Femur (tissue), 1 donor: ENCODE data around the gene CALHM1.
A peak's percentile ranks its signal among the peaks of the same experiment; 100 is the strongest.
"Not testable (repeated sequence)": the region's sequence is repeated elsewhere in the genome, so short reads cannot be mapped to it uniquely, and the experiment has no call there.

Source experiments
- DNase-seq: peaks from one replicate; pipeline ENCODE4 v3.0.0-alpha.2; 2017

CALHM1 gene

DNA sequence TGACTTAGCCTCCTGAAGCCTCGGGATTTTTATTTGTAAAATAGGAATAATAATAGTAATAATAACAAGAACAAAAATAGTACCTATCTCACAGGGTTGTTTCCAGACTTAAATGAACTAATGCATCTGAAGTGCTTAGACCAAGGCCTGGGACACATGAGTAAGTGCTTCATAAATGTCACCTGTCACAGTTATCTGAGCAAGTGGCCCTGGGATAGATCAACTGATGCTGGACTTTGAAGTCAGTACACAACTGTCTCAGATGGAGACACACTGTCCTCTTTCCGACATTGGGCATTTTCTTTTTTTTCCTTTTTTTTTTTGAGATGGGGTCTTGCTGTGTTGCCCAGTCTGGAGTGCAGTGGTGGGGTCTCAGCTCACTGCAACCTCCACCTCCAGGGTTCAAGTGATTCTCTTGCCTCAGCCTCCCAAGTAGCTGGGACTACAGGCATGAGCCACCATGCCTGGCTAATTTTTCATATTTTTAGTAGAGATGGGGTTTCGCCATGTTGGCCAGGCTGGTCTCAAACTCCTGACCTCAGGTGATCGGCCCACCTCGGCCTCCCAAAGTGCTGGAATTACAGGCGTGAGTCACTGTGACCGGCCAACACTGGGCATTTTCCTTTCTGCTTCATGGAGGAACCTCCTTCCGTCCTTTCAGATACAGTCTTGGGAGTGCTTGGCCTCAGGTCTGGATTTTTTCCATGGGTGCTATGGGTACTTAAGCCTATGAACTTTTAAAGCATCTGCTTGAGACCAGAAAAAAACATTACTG, 28.1 kb upstream of the CALHM1 start:
- not testable (repeated sequence) for DNase-seq

GRCh38 chr10:103481974-103482531, 23.4 kb upstream of the CALHM1 start:
- DNase-seq, result no peak

DNA sequence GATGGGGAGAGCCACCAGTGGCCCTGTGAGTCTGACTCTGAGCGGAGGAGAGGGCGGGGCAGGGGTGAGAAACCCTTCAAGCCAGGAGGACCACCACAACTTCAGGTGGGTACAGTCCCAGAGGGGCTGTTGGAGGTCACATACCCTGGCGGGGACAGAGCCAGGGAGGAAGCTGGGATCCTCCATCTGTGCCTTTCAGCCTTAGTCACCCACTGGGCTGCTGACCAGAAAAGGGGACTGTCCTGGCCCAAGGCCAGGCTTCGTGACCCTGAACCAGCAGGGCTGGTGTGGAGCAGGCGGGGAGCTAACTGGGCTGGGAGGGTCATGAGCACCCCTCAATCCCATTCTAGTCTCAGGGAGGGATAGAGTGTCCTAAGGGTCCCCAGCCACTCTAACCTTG, 21.8 kb upstream of the CALHM1 start:
- no peak for DNase-seq

- DNase-seq, result no peak
These were observed 20.4 kb upstream of the CALHM1 start, which contains the start of gene CALHM3 for GRCh38 chr10:103479135-103479534. TSS of gene CALHM3 (minus strand) at chr10:103479240. CDS start at chr10:103479032, 208 bp downstream.

DNA sequence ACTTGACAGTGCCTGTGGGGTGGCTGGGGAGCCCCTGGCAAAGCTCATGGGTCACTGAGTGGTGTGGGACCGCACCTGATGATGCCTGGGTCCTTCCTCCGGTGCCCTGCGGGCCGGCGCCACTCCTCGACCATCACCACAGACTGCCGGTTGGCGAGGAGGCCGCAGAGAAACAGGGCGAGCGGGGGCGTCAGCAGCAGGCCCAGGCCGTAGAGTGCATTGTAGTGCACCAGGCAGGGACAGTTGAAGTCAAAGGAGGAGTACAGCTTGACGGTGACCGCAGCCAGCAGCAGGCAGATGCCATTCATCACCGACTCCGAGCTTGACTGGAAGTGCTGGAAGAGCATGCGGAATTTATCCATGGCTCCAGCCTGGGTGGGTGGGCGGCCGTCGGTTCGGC, 20.0 kb upstream of the CALHM1 start:
- DNase-seq, result no peak

GRCh38 chr10:103476046-103476768, 17.5 kb upstream of the CALHM1 start:
- DNase-seq, result no peak

- DNase-seq, result no peak
These were observed 16.7 kb upstream of the CALHM1 start for GRCh38 chr10:103475437-103475836.

DNA sequence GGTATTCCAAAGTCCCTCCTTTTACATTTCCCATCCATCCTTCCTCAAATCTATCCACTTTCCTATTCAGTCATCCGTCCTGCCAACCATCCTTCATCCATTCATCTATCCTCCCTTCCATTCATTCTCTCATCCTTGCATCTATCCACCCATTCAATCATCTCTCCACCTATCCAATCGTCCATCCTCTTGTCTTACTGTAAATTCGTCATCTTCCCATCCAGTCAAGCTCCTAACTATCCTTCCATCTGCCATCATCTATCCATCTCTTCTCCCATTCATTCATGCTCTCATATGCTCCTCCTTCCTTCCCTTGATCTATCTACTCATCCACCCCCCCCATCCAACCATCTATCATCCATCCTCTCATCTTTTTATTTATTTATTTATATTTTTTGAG, 15.4 kb upstream of the CALHM1 start:
- no peak for DNase-seq

DNA sequence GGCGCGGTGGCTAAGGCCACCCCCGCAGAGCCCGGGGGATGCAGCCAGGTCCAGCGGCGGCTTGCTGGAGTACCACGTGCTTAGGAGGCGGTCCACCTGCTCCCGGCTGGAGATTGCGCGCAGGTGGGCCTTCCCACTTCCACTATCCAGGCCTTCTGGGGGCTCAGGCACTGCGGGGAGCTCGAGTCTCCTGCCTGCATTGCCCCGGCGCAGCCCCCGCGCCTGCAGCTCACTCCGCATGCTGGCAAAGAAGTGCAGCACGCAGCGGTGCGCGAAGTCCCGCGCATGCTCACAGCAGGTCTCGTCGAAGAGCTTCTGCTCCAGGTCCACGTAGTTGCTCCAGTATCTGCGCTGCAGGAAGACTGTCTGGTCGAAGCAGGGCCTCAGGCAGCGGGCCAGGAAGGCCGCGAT, 14.6 kb upstream of the CALHM1 start:
- no peak for DNase-seq

GRCh38 chr10:103472005-103472404, 13.3 kb upstream of the CALHM1 start:
- no peak for DNase-seq

GRCh38 chr10:103470761-103471653, 12.3 kb upstream of the CALHM1 start:
- peak; percentile 34 for DNase-seq

DNA sequence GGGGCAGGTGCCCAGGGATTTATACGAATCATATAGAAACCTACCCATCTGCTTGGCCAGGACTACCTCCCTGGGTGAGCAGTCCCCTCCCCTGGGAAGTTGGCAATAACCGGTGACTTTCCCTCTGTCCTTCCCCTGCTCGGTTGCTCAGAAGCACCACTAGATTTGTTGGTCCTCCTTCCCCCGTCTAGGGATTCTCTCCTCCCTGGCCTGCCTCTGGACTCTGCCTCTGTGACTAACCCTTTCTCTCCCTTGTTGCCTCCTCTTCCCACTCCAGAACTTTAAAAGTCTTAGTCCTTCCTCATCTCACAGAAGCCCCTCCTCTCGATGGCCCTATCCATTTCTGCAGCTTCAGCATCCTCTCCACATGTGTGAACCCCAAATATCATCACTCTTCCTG, 10.5 kb upstream of the CALHM1 start:
- no peak for DNase-seq

DNA sequence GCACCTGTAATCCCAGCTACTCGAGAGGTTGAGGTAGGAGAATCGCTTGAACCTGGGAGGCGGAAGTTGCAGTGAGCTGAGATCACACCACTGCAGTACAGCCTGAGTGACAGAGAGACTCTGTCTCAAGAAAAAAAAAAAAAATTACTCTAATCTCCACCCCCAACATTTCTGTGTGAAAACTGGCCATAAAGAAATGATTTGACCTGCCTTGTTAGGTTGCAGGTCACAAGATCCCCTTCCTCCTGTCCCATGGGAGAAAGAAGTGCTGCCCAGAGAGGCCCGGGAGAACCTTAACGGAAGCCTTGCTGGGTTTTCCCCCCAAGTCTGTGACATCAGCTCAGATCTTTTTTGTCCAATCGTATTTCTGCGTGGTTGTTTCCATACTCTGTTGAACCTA, 8.7 kb upstream of the CALHM1 start:
- no peak for DNase-seq

DNA sequence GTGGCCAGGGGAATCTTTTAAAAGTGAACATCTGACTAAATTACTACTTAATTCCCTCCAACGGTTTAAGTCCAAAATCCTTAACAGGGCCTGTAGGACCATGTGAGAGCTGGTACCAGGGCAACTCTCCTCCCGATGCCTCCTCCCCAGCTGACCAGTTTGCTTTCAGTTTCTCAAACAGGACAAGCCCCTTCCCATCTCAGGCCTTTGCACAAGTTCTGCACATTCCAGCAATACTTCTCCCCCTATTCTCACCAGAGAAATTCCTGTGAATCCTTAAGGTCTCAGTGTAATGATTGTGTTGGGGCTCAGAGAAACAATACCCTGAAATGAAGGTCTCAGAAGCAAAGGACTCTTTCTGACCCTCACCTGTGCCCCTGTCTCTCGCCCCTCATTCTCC, 8.0 kb upstream of the CALHM1 start:
- DNase-seq, result no peak

DNA sequence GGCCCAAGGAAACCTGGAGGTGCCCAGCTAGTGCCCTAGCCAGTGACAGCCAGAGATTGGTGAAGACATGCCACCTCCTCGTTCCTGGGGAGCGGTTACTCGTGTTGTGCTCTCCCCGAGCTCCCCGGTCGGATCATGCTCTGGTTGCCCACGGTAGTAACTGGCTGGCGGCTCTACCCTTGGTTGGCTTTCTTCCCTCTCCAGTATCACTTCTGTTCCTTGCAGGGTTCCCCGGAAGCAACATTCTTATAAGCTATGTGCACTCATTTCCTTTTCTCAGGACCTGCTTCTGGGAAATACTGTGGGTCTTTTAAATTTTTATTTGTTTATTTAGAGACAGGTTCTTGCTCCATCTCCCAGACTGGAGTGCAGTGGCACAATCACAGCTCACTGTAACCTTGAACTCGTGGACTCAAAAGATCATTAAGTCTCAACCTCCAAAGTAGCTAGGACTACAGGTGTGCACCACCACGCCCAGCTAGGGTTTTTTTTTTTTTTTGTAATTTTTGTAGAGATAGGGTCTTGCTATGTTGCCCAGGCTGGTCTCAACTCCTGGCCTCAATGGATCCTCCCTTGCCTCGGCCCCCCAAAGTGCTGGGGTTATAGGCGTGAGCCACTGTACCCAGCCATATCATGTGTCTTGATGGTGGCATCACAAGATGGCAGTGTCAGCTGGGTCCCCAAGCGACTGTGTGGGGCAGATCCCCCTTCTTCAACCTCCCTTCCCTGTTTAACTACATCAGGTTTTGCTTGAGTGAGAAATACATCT, 6.9 kb upstream of the CALHM1 start:
- no peak for DNase-seq

- no peak for DNase-seq
These were observed 4.8 kb upstream of the CALHM1 start for GRCh38 chr10:103463499-103463898.

GRCh38 chr10:103459615-103460014, 915 bp upstream of the CALHM1 start:
- no peak for DNase-seq

- DNase-seq, result no peak
These were observed 660 bp downstream of the CALHM1 start for GRCh38 chr10:103457896-103458583.

DNA sequence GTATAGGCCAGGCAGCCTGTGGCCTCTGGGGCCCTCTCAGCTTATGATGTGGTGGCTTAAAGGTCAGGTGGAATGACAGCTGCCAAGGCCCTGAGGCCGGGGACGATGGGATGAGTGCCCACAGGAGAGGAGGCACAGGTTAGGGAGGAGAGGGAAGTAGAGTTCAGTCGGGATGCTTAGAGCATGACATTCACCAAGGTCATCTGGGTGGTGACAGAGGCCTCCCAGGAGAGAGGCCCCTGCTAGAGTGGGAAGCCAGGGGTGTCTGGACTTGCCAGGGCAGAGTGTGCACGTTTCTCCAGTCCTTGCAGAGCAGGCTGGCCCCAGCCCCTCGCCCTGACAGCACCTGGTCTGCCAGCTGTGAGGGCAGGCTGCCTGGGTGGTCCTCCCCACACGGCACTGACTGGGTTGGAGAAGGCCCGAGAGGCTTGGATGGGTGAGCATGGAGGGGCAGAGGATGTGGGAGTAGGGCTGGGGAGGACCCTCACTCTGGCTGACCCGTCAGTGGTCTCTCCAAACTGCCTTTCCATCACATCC, 1.5 kb downstream of the CALHM1 start:
- DNase-seq, result no peak

GRCh38 chr10:103456074-103456660, 2.5 kb downstream of the CALHM1 start:
- no peak for DNase-seq

GRCh38 chr10:103455235-103455634, 3.5 kb downstream of the CALHM1 start:
- DNase-seq, result no peak
